Activated CD8-positive, alpha-beta memory T cell treated with anti-CD3 and anti-CD28 coated beads for 48 hours (primary cell): Measurements from ENCODE around the gene CTNND2.

ENCODE experiments used
- DNase-seq, 3 experiments: peaks; one replicate each; pipeline ENCODE4 v3.0.0-alpha.2; 2020; ENCODE audit warnings: low read depth in 2 of 3, low spot score in 2 of 3

Gene CTNND2

DNA sequence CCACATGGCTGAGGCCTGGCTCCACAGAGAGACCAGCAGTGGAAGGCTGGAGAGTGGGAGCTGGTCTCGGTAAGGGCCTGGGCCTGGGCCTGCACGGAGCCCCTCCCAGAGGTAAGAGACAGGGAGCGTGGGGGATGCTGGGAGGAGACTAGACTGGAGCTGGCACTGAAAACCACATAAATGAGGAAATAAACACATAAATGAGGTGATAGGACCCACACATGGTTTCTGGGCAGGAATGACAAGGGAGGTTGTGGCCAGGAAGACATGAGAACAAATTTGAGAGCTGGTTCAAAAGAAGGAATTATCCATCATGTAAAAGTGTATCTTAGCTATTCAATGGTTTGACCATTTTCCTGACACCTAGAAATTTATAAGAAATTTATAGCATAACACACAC, 691.5 kb downstream of the CTNND2 start:
- no peak for DNase-seq

DNA sequence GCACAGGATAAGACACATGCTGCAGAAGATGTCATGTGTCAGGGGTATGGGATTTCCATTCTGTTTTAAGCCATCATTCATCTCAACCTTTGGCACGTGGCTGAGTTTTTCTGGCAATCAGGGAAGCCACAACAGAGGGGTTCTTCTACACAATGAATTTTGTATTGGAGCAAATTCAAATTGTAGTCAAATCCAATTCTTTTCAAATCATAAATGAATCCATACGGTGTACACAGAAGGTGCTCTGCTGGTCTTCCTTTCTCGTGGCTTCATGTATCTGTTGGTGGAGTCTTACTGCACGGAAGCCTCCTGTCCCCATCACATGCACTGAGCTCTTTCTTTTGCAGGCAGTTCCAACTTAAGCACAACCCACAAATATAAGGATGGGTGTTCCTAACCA, 706.5 kb downstream of the CTNND2 start:
- no peak for DNase-seq

DNA sequence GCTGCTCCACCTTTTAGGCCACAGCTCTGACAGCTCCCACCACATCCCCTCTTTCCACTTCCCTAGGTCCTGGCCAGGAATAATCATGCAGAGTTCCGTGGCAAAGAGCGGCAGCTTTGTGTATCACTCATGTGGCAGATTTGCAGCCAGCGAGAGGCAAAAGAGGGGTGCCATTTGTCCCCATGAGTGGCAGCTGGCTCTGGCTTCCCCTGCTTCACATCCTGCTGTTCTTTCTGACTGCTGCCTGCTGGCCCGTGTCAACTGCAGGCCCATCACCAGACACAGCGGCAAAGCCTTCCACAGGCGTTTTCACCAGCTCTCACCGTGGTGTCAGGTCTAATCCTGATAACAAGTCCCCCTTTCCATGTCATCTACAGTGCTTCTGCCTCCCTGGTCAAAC, 712.6 kb downstream of the CTNND2 start:
- no peak for DNase-seq

DNA sequence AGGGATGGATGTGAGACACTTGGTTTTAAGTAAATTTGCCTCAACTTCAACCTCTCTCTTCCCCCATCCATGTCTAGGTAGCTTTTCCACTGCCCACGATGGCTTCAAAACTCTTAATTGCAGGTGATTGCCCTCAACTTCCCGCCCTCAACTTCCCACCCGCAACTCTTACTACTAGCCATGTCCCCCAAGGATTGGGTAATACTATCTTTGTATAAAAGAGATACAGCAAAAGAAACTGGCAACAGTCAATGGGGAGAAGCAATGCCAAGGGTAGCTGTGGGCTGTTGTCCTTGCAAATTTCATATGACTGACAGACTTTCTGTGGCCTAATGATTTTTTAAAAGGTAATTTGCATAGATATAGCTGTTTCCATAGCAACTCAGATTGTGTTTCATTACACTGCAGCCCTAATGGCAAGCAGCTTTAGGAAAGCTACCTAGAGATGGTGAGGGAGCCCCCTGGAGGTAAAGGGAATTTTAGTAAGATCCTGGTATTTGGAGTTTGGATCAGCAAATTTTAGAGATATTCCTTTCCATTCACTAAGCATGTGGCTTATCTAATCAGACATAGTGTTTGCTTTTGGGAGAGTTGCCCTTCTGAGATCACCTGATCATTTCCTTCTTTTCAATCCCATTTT, 721.7 kb downstream of the CTNND2 start:
- no peak for DNase-seq

DNA sequence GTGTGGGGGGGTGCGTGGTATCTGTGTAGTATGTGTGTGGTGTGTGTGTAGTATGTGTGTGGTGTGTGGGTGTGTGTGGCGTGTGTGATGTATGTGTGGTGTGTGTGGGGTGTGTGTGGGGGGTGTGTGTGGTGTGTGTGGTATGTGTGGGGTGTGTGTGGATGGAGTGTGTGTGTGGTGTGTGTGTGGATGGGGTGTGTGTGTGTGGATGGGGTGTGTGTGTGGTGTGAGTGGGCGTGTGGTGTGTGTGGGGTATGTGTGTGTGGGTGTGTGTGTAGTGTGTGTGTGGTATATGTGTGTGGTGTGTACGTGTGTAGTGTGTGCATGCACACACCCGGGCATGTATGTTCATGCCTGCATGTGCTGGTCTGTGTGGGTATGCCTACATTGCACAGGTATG, 722.3 kb downstream of the CTNND2 start:
- DNase-seq, result no peak

DNA sequence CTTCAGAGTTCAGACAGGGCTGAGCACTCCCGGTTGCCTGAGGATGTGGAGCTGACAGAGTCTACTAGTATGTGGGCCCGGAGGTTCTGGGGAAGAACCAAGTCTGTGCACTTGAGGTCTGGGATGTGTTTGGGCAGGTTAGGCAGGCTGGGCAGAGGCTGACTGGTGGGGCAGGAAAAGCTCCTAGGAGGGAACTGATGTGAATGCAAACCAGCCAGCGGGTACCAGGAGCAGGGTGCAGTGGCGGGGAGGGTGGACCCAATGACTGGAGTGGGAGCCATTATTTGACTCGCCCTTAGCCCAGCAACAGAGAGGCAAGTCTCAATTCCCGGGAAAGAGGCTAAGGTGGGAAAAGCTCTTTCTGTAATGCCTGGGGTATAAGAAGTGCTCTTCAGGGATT, 723.4 kb downstream of the CTNND2 start:
- no peak for DNase-seq

DNA sequence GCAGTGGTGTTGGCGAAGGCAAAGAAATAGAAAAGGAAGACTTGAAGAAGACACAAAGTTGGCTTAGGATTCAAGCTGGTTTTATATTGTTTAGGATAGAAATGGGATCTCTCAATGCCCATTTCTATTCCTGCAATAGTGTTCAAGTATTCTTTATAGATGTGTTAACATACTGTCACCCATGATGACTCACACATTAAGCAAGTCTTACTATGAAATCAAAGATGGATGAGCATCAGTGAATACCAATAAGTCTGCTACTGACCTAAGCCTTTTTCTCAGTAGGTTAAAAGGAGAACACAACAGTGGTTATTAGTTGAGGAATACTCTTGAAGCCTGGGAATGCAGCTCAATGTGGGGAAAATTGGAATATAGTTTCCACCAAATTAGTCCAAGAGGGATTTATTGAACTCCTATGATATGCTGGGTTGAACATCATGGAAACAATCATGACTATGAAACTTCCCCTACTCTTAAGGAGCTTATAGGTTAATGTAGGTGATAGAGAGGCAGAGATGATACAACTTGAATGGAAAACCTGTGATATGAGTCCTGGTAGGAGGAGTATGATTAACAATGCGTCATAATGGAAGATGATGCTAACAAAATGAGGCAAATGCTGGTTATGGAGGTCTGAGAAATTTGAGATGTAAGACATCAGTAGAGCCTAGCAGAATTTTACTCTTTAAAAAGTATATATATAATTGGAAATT, 726.1 kb downstream of the CTNND2 start:
- DNase-seq, result no peak

DNA sequence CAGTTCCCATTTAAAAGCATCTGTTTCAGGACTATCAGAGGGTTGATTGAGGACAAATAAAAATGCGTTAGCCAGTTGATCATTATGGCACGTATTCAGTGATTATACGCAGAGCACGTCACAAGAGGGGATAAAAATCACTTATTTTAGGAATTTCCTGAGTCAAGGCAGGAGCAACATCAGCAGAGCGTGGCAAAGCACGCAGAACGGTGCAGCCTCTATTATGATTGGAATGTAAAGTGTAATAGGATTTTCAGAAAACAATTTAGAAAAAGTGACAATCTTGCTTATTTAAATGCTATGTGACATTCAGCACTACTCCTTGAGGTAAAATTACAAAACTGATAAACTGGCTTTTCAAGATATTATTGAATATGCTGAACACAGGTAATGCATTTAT, 729.7 kb downstream of the CTNND2 start:
- no peak for DNase-seq

DNA sequence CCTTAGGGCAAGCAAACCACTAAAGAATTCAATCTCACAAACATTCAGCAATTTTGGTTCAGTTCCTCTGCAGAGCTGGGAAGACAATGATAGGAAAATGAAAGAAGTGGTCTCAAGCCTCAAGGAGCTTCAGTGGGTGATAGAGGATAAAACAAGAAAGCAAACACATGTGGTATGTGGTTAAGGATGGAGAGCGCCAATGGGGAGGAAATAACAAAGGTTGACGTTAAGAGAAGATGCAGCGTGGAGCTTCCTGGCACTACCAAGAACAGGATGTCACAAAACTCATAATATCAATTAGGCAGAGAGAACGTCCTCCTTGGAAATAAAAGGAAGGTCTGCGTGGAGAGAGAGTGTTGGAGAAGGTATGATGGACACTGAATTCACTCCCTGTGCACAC, 731.8 kb downstream of the CTNND2 start:
- DNase-seq, result no peak

DNA sequence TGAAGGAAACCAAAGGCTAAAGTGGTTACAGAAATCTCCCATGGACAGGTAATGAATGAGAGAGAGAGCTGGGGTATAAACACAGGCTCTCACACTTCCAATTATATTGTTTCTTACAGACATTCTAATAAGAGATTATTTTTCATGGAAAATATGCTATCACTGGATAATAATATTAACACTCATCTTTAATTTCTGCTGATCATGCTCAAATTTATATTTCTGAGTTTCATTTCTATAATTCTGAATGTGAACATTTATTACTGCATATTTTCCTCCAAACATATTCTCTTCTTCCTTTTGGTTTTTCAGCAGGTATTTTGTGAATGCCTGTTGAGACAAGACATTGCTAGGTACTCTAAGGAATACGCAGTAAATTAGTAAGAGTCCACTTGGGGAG, 733.0 kb downstream of the CTNND2 start:
- no peak for DNase-seq

DNA sequence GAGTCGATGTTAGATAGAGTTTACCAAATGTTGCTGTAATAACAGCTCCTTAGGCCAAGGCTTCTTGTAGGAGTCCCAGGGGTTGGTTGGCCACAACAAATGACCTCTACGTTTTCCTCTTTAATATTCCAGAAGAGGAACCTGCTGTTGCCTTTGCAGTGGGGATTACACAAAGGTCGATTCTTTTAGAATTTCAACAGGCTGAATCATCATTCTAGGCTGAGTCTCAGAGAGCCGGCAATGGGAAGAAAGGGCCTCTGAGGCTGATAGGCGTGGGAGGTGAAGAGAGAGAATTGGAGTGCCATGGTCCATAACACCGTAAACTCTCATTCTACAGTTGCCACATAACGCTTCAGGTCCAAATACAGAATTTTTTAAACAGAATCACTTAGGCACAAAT, 737.3 kb downstream of the CTNND2 start:
- DNase-seq, result no peak

DNA sequence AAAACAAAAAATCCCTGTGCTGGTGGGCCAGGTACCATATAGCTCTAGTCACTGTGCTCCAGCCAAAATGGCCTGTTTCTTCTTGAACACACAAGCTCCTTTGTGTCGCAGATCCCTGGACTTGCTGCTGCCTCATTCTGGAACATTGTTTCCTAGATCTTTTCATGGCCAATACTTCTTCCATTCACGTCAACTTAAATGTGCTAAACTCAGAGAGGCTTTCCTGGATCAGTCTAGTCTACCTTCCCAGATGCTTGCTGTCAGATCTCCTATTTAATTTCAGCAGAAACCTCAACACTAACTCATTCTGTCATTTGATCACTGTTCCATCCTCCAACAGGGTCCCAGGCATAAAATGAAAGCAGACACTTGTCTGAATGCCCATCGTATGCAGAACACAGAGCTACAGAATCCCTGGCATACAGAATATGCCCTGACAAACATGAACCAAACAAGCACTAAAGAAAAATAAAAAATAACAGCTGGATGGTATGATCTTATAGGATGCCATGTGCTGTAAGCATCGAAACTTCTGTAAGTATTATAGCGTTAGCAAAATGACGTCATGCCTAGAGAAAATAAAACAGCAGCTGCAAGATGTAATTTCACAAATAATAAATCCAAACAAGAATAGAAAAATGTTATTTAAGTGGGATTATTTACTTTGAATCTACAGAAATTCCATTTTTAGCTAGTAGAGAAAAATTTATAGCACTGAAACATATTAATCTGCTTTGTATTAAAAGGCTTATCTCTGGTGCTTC, 739.5 kb downstream of the CTNND2 start:
- DNase-seq, result no peak

DNA sequence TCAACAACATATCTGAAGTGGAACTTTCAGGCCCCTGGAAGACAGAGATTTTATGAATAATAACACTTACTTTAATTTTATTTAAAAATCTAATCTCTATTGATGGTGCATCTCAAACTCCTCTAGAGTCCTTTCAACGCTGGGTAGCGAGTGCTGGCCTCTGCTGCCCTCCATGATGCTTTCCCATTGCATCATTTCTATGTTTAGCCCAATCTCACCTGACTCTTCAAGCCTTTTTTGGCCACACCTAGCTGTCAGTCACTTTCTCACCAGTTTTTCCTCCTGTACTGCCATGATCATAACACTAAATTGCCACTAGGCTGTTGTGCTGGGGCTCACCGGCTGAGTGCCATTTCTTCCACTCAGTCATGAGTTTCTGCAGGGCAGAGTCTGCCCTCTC, 747.1 kb downstream of the CTNND2 start:
- no peak for DNase-seq

DNA sequence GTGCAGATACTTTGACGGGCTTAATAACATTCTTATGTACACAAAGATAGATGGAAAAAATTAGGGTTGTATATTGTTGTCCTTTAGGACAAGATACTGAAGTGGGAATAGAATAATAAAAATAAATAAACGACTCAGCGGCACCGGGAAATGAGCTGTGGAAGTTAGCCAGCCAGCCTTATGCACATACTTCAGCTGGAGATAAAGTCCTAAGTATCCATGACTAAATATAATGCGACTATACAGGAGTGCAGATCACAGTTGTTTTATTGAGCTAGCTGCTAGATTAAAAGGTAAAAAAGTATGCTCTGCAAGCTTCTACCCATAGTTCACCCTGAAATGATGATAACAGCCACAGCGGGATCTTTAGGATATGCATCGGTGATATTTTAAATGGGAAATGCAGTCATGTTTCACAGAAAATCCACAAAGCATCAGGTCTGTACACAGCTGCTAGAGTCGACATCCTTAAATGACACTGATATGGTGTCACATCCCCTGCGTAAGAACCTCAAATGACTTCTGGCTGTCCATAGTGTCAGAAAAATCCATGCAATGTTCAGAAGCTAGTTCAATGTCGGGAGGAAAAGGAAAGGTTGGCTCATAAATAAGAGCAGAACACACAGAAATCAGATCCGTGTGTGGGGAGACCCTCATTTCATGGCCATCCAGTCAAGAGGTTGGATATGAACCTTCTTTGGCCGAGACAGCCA, 750.4 kb downstream of the CTNND2 start:
- no peak for DNase-seq

DNA sequence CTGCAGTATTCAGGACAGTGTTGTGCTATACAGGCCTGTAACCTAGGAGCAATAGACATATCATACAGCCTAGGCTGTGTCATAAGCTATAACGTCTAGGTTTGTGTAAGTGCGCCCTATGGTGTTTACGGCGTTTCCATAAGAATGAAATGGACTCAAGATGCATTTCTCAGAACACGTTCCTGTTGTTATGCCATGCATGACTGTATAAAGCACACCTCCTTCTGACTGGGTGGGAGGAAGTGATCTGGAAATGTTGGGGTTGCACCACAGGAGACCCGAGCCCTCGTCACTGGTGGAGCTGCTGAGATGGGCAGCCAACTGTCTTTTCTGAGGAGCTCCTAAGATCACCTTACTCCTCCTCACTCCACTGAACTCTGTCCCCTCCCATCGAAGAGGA, 751.9 kb downstream of the CTNND2 start:
- DNase-seq, result no peak

DNA sequence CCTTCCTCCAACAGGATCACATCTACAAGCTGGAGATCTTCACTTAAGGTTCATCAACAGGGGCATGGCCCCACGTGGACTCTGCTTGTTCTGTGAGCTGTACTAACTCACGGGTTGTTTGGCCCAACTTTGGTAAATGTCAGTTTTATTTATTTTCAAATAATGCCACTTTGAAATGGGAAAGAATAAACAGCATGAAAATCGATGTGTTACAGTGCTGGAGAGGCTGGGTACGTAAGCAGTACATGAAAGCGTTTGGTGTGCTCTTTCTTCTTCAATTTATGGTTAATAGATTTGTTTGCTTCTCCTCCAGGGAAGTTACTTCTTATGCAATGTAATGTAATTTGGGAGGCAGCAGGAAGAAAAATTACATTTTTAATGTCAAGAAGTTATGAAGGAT, 753.3 kb downstream of the CTNND2 start:
- no peak for DNase-seq

DNA sequence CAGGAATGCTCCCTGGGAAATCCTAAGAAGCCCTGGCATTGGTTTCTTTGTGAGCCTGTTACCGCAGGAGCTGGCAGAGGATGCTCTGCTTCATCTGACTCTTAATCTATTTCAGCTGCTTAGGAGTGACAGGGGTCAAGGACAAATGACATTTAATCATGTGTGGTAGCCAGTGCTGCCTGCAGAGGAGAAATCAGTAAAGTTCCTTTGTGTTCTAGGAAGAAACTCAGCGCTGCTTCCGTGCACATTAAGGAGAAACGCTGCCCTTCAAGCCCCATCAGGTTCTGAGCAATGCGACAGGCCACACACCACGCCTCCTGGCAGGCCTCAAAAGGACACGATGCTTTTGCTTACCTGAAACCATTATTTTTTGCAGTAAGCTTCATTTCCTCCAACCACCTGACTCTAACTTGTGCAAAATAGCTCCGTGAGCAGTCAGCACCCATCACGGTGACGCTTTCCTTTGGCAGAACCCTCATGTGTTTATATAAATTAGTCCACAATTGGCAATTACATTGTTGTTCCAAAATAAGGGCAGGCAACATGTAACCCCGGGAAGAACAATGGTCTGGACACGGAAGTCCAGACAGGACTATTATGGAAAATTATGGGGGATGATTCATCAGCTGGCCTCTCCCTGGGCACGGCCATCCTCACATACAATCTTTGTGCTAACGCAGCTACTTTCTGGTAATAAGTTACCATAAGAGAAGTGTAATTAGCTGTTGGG, 755.3 kb downstream of the CTNND2 start:
- DNase-seq, result no peak

DNA sequence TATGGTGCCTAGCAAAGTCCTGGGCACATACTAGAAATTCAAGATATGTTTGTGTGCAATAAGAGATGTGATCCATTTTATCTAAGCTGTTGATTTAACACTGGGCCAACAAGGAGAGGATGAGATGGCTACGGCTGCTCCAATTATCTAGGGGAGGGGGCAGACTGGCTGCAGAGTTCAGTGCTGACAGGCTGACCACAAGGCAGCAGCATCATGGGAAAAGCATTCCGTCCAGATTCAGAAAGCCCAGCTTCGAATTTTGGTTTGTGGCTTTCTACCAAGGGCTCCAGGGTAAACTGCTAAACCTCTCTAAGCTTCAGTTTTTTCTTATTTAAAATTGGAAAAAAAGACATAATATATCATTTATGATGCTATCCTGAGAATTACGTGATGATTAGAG, 758.1 kb downstream of the CTNND2 start:
- DNase-seq, result no peak

DNA sequence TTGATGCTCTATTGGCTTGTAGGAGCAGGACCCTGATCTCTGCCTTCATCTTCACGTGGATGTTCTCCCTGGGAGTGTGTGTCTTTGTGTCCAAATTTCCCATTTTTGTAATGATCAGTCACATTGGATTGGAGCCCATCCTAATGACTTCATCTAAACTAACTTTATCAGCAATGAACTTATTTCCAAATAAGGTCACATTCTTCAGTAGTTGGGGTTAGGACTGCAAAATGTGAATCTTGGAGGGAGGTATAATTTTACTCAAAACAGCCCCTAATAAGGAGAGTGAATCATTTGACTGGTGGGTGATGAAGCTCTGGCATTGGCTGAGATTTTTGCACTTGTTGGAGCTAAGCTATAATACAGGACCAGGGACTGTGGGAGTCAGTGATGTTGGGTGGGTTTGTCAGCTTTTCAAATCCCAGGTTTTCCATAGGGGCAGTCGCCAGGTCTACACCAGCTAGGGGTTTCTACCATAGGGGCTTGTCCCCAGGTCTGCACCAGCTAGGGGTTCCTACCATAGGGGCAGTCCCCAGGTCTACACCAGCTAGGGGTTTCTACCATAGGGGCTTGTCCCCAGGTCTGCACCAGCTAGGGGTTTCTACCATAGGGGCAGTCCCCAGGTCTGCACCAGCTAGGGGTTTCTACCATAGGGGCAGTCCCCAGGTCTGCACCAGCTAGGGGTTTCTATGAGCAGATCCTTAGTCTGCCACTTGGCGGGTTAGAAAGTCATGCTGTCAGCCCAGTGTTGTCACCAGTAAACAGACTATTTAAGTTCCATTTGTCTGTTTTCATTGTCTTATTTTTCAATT, 760.6 kb downstream of the CTNND2 start:
- peak in 2 of 3 experiments; percentile 1 to 39 for DNase-seq

DNA sequence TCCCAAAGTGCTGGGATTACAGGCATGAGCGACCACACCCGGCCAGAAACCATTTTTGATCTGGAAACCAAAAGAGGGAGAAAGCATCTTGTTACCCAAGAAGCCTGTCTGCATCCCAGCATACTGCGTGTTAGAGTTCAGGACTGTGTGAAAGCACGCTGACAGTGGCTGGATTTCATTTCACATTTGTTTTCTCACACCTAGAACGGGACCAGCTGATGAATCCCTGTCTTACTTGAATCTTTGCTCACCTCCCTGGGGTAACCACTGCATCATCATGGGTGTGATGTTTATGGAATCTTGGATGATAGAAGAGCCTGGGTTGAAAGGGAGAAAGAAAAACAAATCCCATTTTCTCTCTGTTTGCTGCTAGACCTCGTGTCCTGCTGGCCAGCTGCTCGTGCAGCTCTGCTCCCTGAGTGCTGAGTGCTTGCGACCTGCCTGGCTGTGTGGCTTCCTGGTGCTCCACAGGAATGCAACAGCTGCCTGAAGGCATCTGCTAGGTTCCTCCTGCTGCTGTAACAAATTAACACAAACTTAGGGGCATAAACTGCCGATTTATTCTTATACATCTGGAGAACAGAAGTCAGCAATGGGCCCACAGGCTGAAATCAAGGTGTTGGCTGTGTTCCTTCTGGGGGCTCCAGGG, 764.9 kb downstream of the CTNND2 start:
- DNase-seq, result no peak
